Lower lobe of right lung (tissue), 2 donors: Measurements from ENCODE around the gene SLC2A5. TPM values are rescaled to one million over a fixed set of nuclear protein-coding genes. Genes with fewer than 3 reads are reported as not detected.

ENCODE experiments used
- ATAC-seq, 2 donors: fragments of 200-7000 bp; cut with Tn5 transposase; one replicate each; pipeline ENCODE4 v1.9.1; 2020 to 2022; ENCODE audit warnings: mild to moderate bottlenecking in 2 of 2, moderate library complexity in 2 of 2
- DNase-seq: peaks from one replicate; pipeline ENCODE4 v3.0.0-alpha.2; 2020
- H3K27ac ChIP-seq: fragments of 200-600 bp; one replicate; pipeline ENCODE4 v1.8.0; 2022
- H3K27me3 ChIP-seq: fragments of 200-600 bp; one replicate; pipeline ENCODE4 v1.8.0; 2022; ENCODE audit warnings: low read depth
- H3K36me3 ChIP-seq: fragments of 200-600 bp; one replicate; pipeline ENCODE4 v1.8.0; 2022; ENCODE audit warnings: mild to moderate bottlenecking
- H3K4me1 ChIP-seq: fragments of 200-600 bp; one replicate; pipeline ENCODE4 v1.8.0; 2022
- H3K4me3 ChIP-seq: fragments of 200-600 bp; one replicate; pipeline ENCODE4 v1.8.0; 2022; ENCODE audit warnings: mild to moderate bottlenecking
- H3K9me3 ChIP-seq: fragments of 200-600 bp; one replicate; pipeline ENCODE4 v1.8.0; 2022
- intact Hi-C: fragments of 100-400 bp; cut with DNase I; formaldehyde crosslinking; loops from one replicate; pipeline ENCODE4 v1.11.0; 2022
- total RNA-seq: library from RNA; stranded (reverse); fragmentation: NEBNext Ultra II Directional; extraction: Animal tissue kit (Norgen Biotek cat#: 25700); gene quantifications from one replicate; pipeline ENCODE4 v1.2.1, GENCODE V29; 2021
- TF ChIP-seq, protein P1 (sequence below): fragments of 200-600 bp; IDR thresholded peaks from one replicate; pipeline ENCODE4 v1.8.0; 2022; ENCODE audit warnings: antibody characterized with exemption, mild to moderate bottlenecking
- donor health status: DM: no; HTN: yes; CAD: no; lungs with severe emphysema.

Gene SLC2A5
- total RNA-seq, 1 donor from 2014 or later: 1.7 TPM

DNA sequence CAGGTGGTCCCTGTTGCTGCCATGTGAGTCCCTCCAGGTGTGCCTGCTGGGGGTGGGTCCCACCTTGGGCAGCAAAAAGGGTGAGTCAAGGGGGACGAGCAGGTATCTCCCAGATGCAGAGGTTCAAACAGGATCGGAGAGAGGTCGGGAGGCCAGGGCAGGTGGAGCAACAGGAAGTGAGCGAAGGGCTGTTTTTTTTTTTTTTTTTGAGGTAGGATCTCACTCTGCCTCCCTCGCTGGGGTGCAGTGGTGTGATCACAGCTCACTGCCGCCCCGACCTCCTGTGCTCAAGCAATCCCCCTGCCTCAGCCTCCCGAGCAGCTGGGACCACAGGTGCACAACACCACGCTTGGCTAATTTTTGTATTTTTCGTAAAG, 82.6 kb downstream of the SLC2A5 start:
- peaks cover 23% of the 10 kb centered on the region for H3K4me1 ChIP-seq
- intact Hi-C loops: loop anchor here (10.0 kb wide), 1 partner anchor 72 kb away; no protein-coding TSS in a partner anchor
- H3K9me3 ChIP-seq: no peaks in the 10 kb centered on the region
- H3K4me3 ChIP-seq: no peak overlapping the region
- TF ChIP-seq, protein P1, sequence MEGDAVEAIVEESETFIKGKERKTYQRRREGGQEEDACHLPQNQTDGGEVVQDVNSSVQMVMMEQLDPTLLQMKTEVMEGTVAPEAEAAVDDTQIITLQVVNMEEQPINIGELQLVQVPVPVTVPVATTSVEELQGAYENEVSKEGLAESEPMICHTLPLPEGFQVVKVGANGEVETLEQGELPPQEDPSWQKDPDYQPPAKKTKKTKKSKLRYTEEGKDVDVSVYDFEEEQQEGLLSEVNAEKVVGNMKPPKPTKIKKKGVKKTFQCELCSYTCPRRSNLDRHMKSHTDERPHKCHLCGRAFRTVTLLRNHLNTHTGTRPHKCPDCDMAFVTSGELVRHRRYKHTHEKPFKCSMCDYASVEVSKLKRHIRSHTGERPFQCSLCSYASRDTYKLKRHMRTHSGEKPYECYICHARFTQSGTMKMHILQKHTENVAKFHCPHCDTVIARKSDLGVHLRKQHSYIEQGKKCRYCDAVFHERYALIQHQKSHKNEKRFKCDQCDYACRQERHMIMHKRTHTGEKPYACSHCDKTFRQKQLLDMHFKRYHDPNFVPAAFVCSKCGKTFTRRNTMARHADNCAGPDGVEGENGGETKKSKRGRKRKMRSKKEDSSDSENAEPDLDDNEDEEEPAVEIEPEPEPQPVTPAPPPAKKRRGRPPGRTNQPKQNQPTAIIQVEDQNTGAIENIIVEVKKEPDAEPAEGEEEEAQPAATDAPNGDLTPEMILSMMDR: no peak
- H3K27ac ChIP-seq: no peak overlapping the region
- no peaks in the 10 kb centered on the region for H3K27me3 ChIP-seq
- ATAC-seq (no peak), DNase-seq (no peak)
- no peaks in the 10 kb centered on the region for H3K36me3 ChIP-seq

DNA sequence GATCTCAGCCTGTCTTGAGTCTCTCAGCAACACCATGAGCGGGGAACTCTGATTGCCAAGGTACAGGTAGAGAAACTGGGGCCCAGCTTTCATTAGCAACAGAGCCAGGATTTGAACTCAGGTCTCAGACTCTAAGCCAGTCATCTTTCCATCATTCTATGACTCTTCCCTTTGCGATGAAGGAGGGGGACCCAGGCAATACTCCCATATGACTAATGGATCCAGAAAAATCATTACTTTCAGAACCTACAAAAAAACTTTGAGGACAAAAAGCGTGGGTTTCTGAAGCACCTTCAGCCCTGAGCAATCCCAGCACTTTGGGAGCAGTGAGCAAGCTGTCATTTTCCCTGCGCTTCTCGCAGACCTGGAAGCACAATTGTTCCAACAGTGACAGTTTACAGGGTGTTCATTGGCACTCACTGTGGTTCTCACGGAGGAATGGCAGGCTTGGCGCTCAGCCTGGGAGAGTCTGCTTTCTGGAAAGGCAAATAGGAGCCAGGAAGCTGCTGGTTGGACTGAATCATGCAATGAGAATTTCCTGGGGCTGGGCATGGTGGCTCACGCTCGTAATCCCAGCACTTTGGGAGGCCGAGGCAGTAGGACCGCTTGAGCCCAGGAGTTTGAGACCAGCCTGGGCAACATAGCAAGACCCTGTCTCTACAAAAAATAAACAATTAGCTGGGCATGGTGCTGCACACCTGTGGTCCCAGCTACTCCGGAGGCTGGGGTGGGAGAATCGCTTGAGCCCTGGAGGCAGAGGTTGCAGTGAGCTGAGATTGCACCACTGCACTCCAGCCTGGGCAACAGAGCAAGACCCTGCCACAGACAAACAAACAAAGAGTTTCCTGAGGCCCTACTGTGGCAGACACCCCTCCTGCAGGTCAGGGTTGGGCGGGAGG, 83.3 kb downstream of the SLC2A5 start:
- TF ChIP-seq, protein P1: no peak
- H3K36me3 ChIP-seq: no peaks in the 10 kb centered on the region
- DNase-seq: peak; percentile 73
- H3K9me3 ChIP-seq: no peaks in the 10 kb centered on the region
- peak; percentile 76 to 81 for ATAC-seq
- intact Hi-C loops: loop anchor here (10.0 kb wide), 1 partner anchor 71 kb away; no protein-coding TSS in a partner anchor
- H3K27me3 ChIP-seq: no peaks in the 10 kb centered on the region
- H3K4me1 ChIP-seq: peaks cover 23% of the 10 kb centered on the region
- no peak overlapping the region for H3K27ac ChIP-seq
- no peak overlapping the region for H3K4me3 ChIP-seq

Other genes starting within 250 kb of the SLC2A5 start
- gene ENO1, start 190.9 kb downstream of the SLC2A5 start, total RNA-seq: 580 TPM
- gene CA6, start 123.8 kb downstream of the SLC2A5 start, total RNA-seq: not detected
- gene SLC2A7, start 43.2 kb downstream of the SLC2A5 start, total RNA-seq: not detected
- gene GPR157, start 59.5 kb upstream of the SLC2A5 start, total RNA-seq: 14.2 TPM
- gene H6PD, start 165.1 kb upstream of the SLC2A5 start, total RNA-seq: 40.7 TPM
- 14.7 TPM for gene SPSB1, start 223.3 kb upstream of the SLC2A5 start, total RNA-seq